Measurements from ENCODE around the gene CPEB4. TPM values are rescaled to one million over a fixed set of nuclear protein-coding genes. Genes with fewer than 3 reads are reported as not detected.

The CPEB4 gene
- total and polyA plus RNA-seq, 2 of the 8 experiments (the other 6 are each of a cell fraction or from before 2014, with no cell fraction given) = 8.4 to 13.4 TPM

DNA sequence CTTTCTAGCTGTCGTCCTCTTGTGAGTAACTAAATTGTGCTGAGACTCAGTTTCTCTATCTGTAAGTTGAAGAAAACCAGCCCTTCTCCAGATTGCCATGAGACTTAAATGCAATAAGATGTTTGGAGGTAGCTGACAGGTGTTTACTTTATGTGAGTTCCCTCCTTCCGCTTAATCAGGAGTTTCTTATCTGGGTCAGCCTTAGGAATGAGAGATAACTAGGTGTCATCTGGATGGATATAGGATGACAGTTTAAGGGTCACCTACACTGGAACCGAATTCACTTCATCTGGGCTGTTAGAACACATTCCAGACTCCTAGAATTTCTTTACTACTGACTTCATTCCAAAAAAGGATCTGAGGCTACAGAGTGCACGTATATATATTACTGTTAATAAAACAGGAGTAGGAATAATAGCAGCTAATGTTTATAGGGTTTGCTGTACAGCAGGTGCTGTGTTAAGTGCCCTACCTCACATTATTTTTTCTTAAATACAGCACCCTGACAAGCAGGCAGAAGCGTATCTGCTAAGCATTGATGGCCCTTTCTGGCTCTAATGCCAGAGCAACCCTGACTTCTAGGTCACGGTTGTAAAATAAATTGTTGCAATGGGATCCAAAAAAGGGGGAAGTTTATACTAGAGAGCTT is 30.0 kb upstream of the CPEB4 start:
- no peak overlapping the region for H4K8ac ChIP-seq (ENCODE audit: extremely low read depth, insufficient read depth, low read length)
- H3K27ac ChIP-seq (ENCODE audit: low read depth, low read length) = no peak overlapping the region
- TF ChIP-seq KDM1A (IDR thresholded peaks at IDR 0.05; ENCODE audit: borderline replicate concordance, low read length) (no peak), POU5F1 (IDR thresholded peaks at IDR 0.05; ENCODE audit: low read depth, low read length) (no peak), ASH2L (IDR thresholded peaks at IDR 0.05; ENCODE audit: low read length) (no peak), CEBPB (IDR thresholded peaks at IDR 0.05; ENCODE audit: low read depth, low read length) (no peak), PHF8 (conservative IDR thresholded peaks at IDR 0.05; ENCODE audit: low read depth, low read length) (no peak), KDM4A (IDR thresholded peaks at IDR 0.05; ENCODE audit: low read depth, low read length, severe bottlenecking) (no peak), CBX5 (IDR thresholded peaks at IDR 0.05; ENCODE audit: low read depth, low read length) (no peak), SIN3A (conservative IDR thresholded peaks at IDR 0.05 in 1 of 2, IDR thresholded peaks at IDR 0.05 in 1 of 2; ENCODE audit: low read depth in 1 of 2, low read length in 2 of 2) (no peak)
- TF ChIP-seq, protein P1, sequence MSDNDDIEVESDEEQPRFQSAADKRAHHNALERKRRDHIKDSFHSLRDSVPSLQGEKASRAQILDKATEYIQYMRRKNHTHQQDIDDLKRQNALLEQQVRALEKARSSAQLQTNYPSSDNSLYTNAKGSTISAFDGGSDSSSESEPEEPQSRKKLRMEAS (IDR thresholded peaks at IDR 0.05) = no peak
- FAIRE-seq (no peak), DNase-seq (ENCODE audit: low read depth in 1 of 2, low spot score in 2 of 2) (no peak)
- H4K20me1 ChIP-seq (replicated peaks in 1 of 2; ENCODE audit: control insufficient read depth in 1 of 2, insufficient read depth in 2 of 2, low read length in 2 of 2) = no peaks in the 10 kb centered on the region
- no peak overlapping the region for H2BK12ac ChIP-seq (ENCODE audit: low read depth, low read length)
- no peaks in the 10 kb centered on the region for H3K79me2 ChIP-seq (ENCODE audit: control insufficient read depth in 1 of 2, insufficient read depth in 2 of 2, low read length in 2 of 2)
- no peaks in the 10 kb centered on the region for H3K9me3 ChIP-seq (ENCODE audit: insufficient read depth in 2 of 2, low read depth in 1 of 2, low read length in 1 of 2)
- H3K14ac ChIP-seq (ENCODE audit: insufficient read length) = no peak overlapping the region
- H3K4ac ChIP-seq (replicated peaks; ENCODE audit: insufficient read length, low read depth, low read length) = no peak overlapping the region
- H3K27me3 ChIP-seq (replicated peaks in 1 of 4; ENCODE audit: control insufficient read depth in 3 of 4, extremely low read depth in 1 of 4, insufficient read depth in 3 of 4, low read length in 3 of 4) = no peaks in the 10 kb centered on the region
- CTCF ChIA-PET (ENCODE audit: partially characterized antibody) = interaction anchor here (0.7 to 1.1 kb wide), 4 partner anchors 71 to 242 kb away, joined by 3 to 4 read pairs (median 3); no protein-coding TSS in a partner anchor
- H2BK20ac ChIP-seq (ENCODE audit: low read length) = no peak overlapping the region
- H2BK120ac ChIP-seq (replicated peaks; ENCODE audit: low read depth, low read length) = no peak overlapping the region
- no peak overlapping the region for H2AK5ac ChIP-seq (ENCODE audit: low read depth, low read length)
- no peaks in the 10 kb centered on the region for H3K23me2 ChIP-seq (ENCODE audit: low read depth, low read length)
- H2BK5ac ChIP-seq (ENCODE audit: low read depth, low read length) = no peak overlapping the region
- no peak overlapping the region for H2AFZ ChIP-seq (ENCODE audit: low read length)
- no peak overlapping the region for H3K18ac ChIP-seq (ENCODE audit: extremely low read depth, low read length)
- no peak overlapping the region for H3K4me3 ChIP-seq (ENCODE audit: extremely low read depth in 1 of 4, insufficient read depth in 2 of 4, low read depth in 3 of 4, low read length in 4 of 4)
- H4K91ac ChIP-seq (replicated peaks; ENCODE audit: insufficient read length, low read length) = no peak overlapping the region
- H3K4me2 ChIP-seq (ENCODE audit: insufficient read depth in 1 of 2, low read depth in 2 of 2, low read length in 2 of 2) = no peak overlapping the region
- no peak overlapping the region for H3K56ac ChIP-seq (replicated peaks; ENCODE audit: insufficient read length, low read depth, low read length)
- H2BK15ac ChIP-seq (ENCODE audit: low read length) = no peak overlapping the region
- no peak overlapping the region for H4K5ac ChIP-seq (ENCODE audit: insufficient read length, low read depth, low read length)
- H3K23ac ChIP-seq (ENCODE audit: insufficient read length) = no peak overlapping the region
- no peaks in the 10 kb centered on the region for H3K4me1 ChIP-seq (replicated peaks in 1 of 4; ENCODE audit: control insufficient read depth in 3 of 4, insufficient read depth in 4 of 4, low read length in 3 of 4)
- no peaks in the 10 kb centered on the region for H3K36me3 ChIP-seq (ENCODE audit: control insufficient read depth in 2 of 4, insufficient read depth in 4 of 4, low read length in 3 of 4)
- POLR2A ChIA-PET (ENCODE audit: partially characterized antibody) = no interaction called here
- 83% methylated on average over 6 of the region's 6 CpGs; no CpG with 5 or more reads in 1 of the 2 experiments for WGBS, 2 experiments (ENCODE audit: extremely low coverage in 1 of 2, insufficient coverage in 1 of 2, insufficient read length in 1 of 2, insufficient replicate concordance in 2 of 2, low coverage in 1 of 2, low lambda C conversion rate in 2 of 2, missing lambda C conversion rate in 1 of 2)
- H3K9ac ChIP-seq (replicated peaks in 1 of 4; ENCODE audit: extremely low read depth in 1 of 4, low read depth in 3 of 4, low read length in 3 of 4) = no peak overlapping the region
- H3K79me1 ChIP-seq (ENCODE audit: low read depth, low read length) = no peaks in the 10 kb centered on the region

All from H1 (cell line).